Pancreas (tissue), 10 donors: ENCODE data around the gene PCSK6. TPM values are rescaled to one million over a fixed set of nuclear protein-coding genes. Genes with fewer than 3 reads are reported as not detected.
"Not testable (repeated sequence)": the region's sequence is repeated elsewhere in the genome, so short reads cannot be mapped to it uniquely, and the experiment has no call there.

ENCODE experiments used
- ATAC-seq, 4 donors: fragments of 200-7000 bp; cut with Tn5 transposase; one replicate each; pipeline versions ENCODE4 v1.8.0 to v1.9.1; 2020; ENCODE audit warnings: mild to moderate bottlenecking in 4 of 4, moderate library complexity in 4 of 4
- DNase-seq, 6 donors: peaks; one replicate each; pipeline ENCODE4 v3.0.0-alpha.2; 2020
- FAIRE-seq: peaks from 2 replicates; lab custom pipeline; 2012; peaks lifted over from hg19 to GRCh38; lab: Jason Lieb, UNC
- H3K27ac ChIP-seq, 4 donors: fragments of 200-600 bp; sonication (generic); 1 replicate in 3 of 4; 2 replicates in 1 of 4; pipeline versions ENCODE4 v1.5.0 to v1.8.0; 2020
- H3K27me3 ChIP-seq, 4 donors: fragments of 200-600 bp; one replicate each; pipeline ENCODE4 v1.8.0; 2021
- H3K36me3 ChIP-seq, 3 donors: fragments of 200-600 bp; sonication (generic) in 1 of 3; one replicate each; pipeline versions ENCODE4 v1.5.0 to v1.8.0; 2020 to 2021
- H3K4me1 ChIP-seq, 3 donors: fragments of 200-600 bp; one replicate each; pipeline ENCODE4 v1.8.0; 2021
- H3K4me3 ChIP-seq, 4 donors: fragments of 200-600 bp; sonication (generic) in 2 of 4; one replicate each; pipeline versions ENCODE4 v1.5.0 to v1.8.0; 2020 to 2021
- H3K9me3 ChIP-seq, 4 donors: fragments of 200-600 bp; one replicate each; pipeline ENCODE4 v1.8.0; 2021
- WGBS, 2 donors: extraction: QIAGEN DNeasy Blood & Tissue Kit; methylation state at CpG; one replicate each; pipeline ENCODE4 v1.1.7; 2013; 5-methylcytosine and 5-hydroxymethylcytosine counted together
- intact Hi-C, 3 donors: fragments of 100-400 bp; cut with DNase I; formaldehyde crosslinking; loops; one replicate each; pipeline versions ENCODE4 v1.11.1 to v1.14.2; 2022
- polyA plus RNA-seq, 2 donors: library from polyadenylated mRNA; stranded (reverse); fragments of 200-250 nt; gene quantifications; one replicate each; pipeline ENCODE4 v1.2.3, GENCODE V29; 2013
- total RNA-seq, 6 donors: library from RNA; stranded (reverse); fragmentation: NEBNext Ultra II Directional in 4 of 6; extraction: Animal tissue kit (Norgen Biotek cat#: 25700) in 4 of 6; gene quantifications; one replicate each; pipeline versions ENCODE4 v1.2.1 to v1.2.4, GENCODE V29; 2021 to 2023
- TF ChIP-seq, protein P1 (sequence below), 4 donors: fragments of 200-600 bp; sonication (generic) in 3 of 4; IDR thresholded peaks; one replicate each; pipeline versions ENCODE4 v1.5.0 to v1.8.0; 2021; ENCODE audit warnings: antibody characterized with exemption in 4 of 4
- donor health status: healthy with polysubstance abuse.
- donor health status: DM: no; HTN: no; CAD: no; lungs with moderate emphysema.
- donor health status: DM: no; HTN: no; CAD: no.
- donor health status: control.
- donor health status: control.
- donor health status: Bipolar disorder and iron deficiency.
- donor health status: DM: yes; HTN: yes; CAD: no.
- donor health status: DM: no; HTN: no; CAD: no.
- donor health status: DM: no; HTN: no; CAD: no.
- donor health status: DM: yes; HTN: yes; CAD: no.

PCSK6 gene
- total and polyA plus RNA-seq, 8 donors: 0.87 to 4.5 (median 3.0) TPM

GRCh38 chr15:101456057-101456739, 33.3 kb downstream of the PCSK6 start:
- no peak for DNase-seq
- Histone ChIP-seq H3K27me3 (no peaks in the 10 kb centered on the region), H3K4me3 (no peak overlapping the region), H3K36me3 (no peaks in the 10 kb centered on the region), H3K9me3 (no peaks in the 10 kb centered on the region), H3K4me1 (peaks cover 0 to 6% (median 0%) of the 10 kb centered on the region in 3 donors), H3K27ac (no peak overlapping the region)
- TF ChIP-seq, protein P1, sequence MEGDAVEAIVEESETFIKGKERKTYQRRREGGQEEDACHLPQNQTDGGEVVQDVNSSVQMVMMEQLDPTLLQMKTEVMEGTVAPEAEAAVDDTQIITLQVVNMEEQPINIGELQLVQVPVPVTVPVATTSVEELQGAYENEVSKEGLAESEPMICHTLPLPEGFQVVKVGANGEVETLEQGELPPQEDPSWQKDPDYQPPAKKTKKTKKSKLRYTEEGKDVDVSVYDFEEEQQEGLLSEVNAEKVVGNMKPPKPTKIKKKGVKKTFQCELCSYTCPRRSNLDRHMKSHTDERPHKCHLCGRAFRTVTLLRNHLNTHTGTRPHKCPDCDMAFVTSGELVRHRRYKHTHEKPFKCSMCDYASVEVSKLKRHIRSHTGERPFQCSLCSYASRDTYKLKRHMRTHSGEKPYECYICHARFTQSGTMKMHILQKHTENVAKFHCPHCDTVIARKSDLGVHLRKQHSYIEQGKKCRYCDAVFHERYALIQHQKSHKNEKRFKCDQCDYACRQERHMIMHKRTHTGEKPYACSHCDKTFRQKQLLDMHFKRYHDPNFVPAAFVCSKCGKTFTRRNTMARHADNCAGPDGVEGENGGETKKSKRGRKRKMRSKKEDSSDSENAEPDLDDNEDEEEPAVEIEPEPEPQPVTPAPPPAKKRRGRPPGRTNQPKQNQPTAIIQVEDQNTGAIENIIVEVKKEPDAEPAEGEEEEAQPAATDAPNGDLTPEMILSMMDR (IDR thresholded peaks at IDR 0.05): no peak
- intact Hi-C loops: no loop called here
- FAIRE-seq: no peak
- 85 to 90% methylated on average over 14 of the region's 14 CpGs for WGBS, 2 donors
- no peak for ATAC-seq

GRCh38 chr15:101455291-101456025, 34.0 kb downstream of the PCSK6 start:
- ATAC-seq: peak in 2 of 4 donors; percentile 10 to 11
- intact Hi-C loops: no loop called here
- Histone ChIP-seq H3K4me3 (no peak overlapping the region), H3K27me3 (no peaks in the 10 kb centered on the region), H3K36me3 (no peaks in the 10 kb centered on the region), H3K27ac (no peak overlapping the region), H3K9me3 (no peaks in the 10 kb centered on the region), H3K4me1 (peaks cover 0 to 9% (median 0%) of the 10 kb centered on the region in 3 donors)
- no peak for FAIRE-seq
- TF ChIP-seq, protein P1 (IDR thresholded peaks at IDR 0.05): no peak
- WGBS, 2 donors: 79 to 86% methylated on average over 11 of the region's 11 CpGs
- DNase-seq: no peak

DNA sequence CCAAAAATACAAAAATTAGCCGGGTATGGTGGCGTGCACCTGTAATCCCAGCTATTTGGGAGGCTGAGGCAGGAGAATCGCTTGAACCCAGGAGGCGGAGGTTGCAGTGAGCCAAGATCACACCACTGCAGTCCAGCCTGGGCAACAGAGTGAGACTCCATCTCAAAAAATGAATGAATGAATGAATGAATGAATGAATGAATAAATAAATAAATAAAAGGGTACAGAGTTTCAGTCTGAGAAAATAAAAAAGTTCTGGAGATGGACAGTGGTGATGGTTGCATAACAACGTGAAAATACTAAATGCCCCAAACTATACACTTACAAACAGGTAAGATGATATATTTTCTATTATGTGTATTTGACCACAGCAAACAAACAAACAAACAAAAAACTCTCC, 34.7 kb downstream of the PCSK6 start:
- H3K36me3 ChIP-seq, H3K27ac ChIP-seq, DNase-seq, ATAC-seq, H3K9me3 ChIP-seq, FAIRE-seq, H3K4me1 ChIP-seq, intact Hi-C loops, H3K4me3 ChIP-seq, H3K27me3 ChIP-seq: not testable (repeated sequence)
- 96 to 98% methylated on average over 5 of the region's 5 CpGs for WGBS, 2 donors

DNA sequence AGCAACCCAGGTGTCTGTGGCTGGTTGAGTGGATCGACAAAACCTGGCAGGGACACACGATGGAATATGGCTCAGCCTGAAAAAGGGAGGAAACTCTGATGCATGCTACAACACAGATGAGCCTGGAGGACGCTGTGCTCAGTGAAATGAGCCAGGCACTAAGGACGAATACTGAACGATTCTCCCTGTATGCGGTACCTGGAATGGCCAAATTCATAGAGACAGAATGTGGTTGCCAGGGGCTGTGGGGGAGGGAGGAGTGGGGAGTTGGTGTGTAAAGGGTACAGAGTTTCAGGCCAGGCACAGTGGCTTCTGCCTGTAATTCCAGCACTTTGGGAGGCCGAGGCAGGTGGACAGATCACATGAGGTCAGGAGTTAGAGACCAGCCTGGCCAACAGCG, 35.1 kb downstream of the PCSK6 start:
- intact Hi-C loops: no loop called here
- H3K36me3 ChIP-seq: no peaks in the 10 kb centered on the region
- no peak for FAIRE-seq

More for the DNA sequence above, 35.1 kb downstream of the PCSK6 start:
- H3K27me3 ChIP-seq: no peaks in the 10 kb centered on the region
- peaks cover 0 to 9% (median 0%) of the 10 kb centered on the region in 3 donors for H3K4me1 ChIP-seq
- no peak overlapping the region for H3K4me3 ChIP-seq
- DNase-seq: no peak
- TF ChIP-seq, protein P1 (IDR thresholded peaks at IDR 0.05): no peak
- H3K9me3 ChIP-seq: no peaks in the 10 kb centered on the region
- no peak overlapping the region for H3K27ac ChIP-seq
- WGBS, 2 donors: 75 to 81% methylated on average over 8 of the region's 8 CpGs
- no peak for ATAC-seq
